Caco-2 (cell line): Measurements from ENCODE around the gene AKAP6. TPM values are rescaled to one million over a fixed set of nuclear protein-coding genes. Genes with fewer than 3 reads are reported as not detected.

Experiments used
- BruUV-seq: library from RNA; stranded (reverse); fragments of 400-500 nt; replicated peaks from 2 replicates; lab custom pipeline; 2021; lab: Mats Ljungman, UMichigan
- CTCF ChIA-PET: fragments of 300-600 bp; sonication (Branson Sonifier 250); formaldehyde crosslinking; loops from one replicate; lab custom pipeline; 2022; ENCODE audit warnings: antibody characterized with exemption; lab: Charles Lee
- POLR2A ChIA-PET: fragments of 300-600 bp; sonication (Branson Sonifier 250); formaldehyde crosslinking; loops from one replicate; lab custom pipeline; 2022; ENCODE audit warnings: antibody characterized with exemption; lab: Charles Lee
- DNase-seq, 2 experiments: peaks; one replicate each; pipeline versions ENCODE4 v3.0.0 to v3.0.0-alpha.2; 2020 to 2022
- H3K27me3 ChIP-seq: replicated peaks from 2 replicates; pipeline ENCODE4 v1.6.0; 2011; ENCODE audit warnings: low read length; ENCODE audit not compliant: control insufficient read depth, insufficient read depth
- H3K36me3 ChIP-seq: 2 replicates; pipeline ENCODE4 v1.5.1; 2011; ENCODE audit warnings: low read length; ENCODE audit not compliant: control insufficient read depth, insufficient read depth
- H3K4me1 ChIP-seq: fragments of 250-450 bp; sonication (Bioruptor Pico); 2 replicates; pipeline ENCODE4 v1.5.1; 2020; ENCODE audit warnings: mild to moderate bottlenecking
- H3K4me3 ChIP-seq: 2 replicates; pipeline ENCODE4 v1.5.1; 2011; ENCODE audit warnings: low read depth, mild to moderate bottlenecking, control low read depth, low read length
- H3K9me3 ChIP-seq: fragments of 250-450 bp; sonication (Bioruptor Pico); 2 replicates; pipeline ENCODE4 v1.5.1; 2020; ENCODE audit warnings: mild to moderate bottlenecking, moderate library complexity
- H3K27ac Mint-ChIP-seq: one replicate; pipeline ENCODE4 v1.8.0; 2022; ENCODE audit warnings: mixed read lengths; ENCODE audit not compliant: unreplicated experiment
- H3K27me3 Mint-ChIP-seq: one replicate; pipeline ENCODE4 v1.8.0; 2022; ENCODE audit warnings: mixed read lengths; ENCODE audit not compliant: insufficient read depth, unreplicated experiment
- H3K36me3 Mint-ChIP-seq: one replicate; pipeline ENCODE4 v1.8.0; 2022; ENCODE audit warnings: mild to moderate bottlenecking, mixed read lengths; ENCODE audit not compliant: insufficient read depth, unreplicated experiment
- H3K4me1 Mint-ChIP-seq: one replicate; pipeline ENCODE4 v1.8.0; 2022; ENCODE audit warnings: low read depth, mixed read lengths; ENCODE audit not compliant: unreplicated experiment
- H3K4me3 Mint-ChIP-seq: one replicate; pipeline ENCODE4 v1.8.0; 2022; ENCODE audit warnings: mild to moderate bottlenecking, moderate library complexity, mixed read lengths; ENCODE audit not compliant: unreplicated experiment
- H3K9me3 Mint-ChIP-seq: one replicate; pipeline ENCODE4 v1.8.0; 2022; ENCODE audit warnings: mixed read lengths; ENCODE audit not compliant: unreplicated experiment
- CTCF ChIP-seq, 2 experiments: fragments of 200-600 bp in 1 of 2; IDR thresholded peaks; 1 replicate in 1 of 2; 2 replicates in 1 of 2; pipeline versions ENCODE4 v1.5.1 to v1.8.0; 2011 to 2022; ENCODE audit warnings: antibody characterized with exemption in 1 of 2, control low read depth in 1 of 2, inconsistent platforms in 1 of 2, low read depth in 1 of 2, low read length in 1 of 2, mild to moderate bottlenecking in 1 of 2, moderate library complexity in 1 of 2; ENCODE audit not compliant: insufficient read depth in 1 of 2, severe bottlenecking in 1 of 2, unreplicated experiment in 1 of 2
- intact Hi-C: fragments of 100-400 bp; cut with micrococcal nuclease; formaldehyde crosslinking; loops from one replicate; pipeline ENCODE4 v1.10.0; 2022; ENCODE audit not compliant: unreplicated experiment
- total RNA-seq: library from RNA; stranded (reverse); gene quantifications from 2 replicates; pipeline ENCODE4 v1.2.3, GENCODE V29; 2022

Gene AKAP6
- total RNA-seq, 1 experiment from 2014 or later: 3.0 TPM

DNA sequence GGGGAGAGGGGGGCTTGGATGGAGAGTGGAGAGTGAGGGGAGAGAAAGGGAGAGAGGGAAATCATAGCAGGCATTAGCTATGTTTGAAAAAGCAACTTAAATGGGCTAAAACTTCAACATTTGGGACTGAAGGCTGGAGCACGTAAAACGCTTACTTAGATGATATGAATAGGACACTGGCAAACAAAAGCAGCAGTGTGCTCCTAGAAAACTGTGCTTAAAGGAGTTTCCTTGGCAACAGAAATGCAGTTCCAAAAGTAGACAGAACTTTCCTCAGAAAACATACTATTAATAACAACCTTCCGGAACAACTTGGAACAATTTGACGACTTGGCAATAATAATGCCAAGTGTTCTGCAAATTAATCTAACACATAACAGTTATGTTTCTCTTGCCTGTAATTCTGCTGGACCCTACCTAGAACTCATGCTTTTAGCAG, 374.1 kb downstream of the AKAP6 start:
- Histone ChIP-seq H3K4me1 (no peaks in the 10 kb centered on the region), H3K9me3 (no peaks in the 10 kb centered on the region), H3K4me3 (no peak overlapping the region), H3K36me3 (no peaks in the 10 kb centered on the region), H3K27me3 (no peaks in the 10 kb centered on the region)
- H3K27ac Mint-ChIP-seq: no peak overlapping the region
- ChIA-PET CTCF (no interaction called here), POLR2A (no interaction called here)
- BruUV-seq: no TSS peak
- no peaks in the 10 kb centered on the region for H3K4me1 Mint-ChIP-seq
- H3K4me3 Mint-ChIP-seq: no peak overlapping the region
- H3K36me3 Mint-ChIP-seq: no peaks in the 10 kb centered on the region
- DNase-seq: no peak
- H3K9me3 Mint-ChIP-seq: no peaks in the 10 kb centered on the region
- intact Hi-C loops: no loop called here
- peaks cover 11% of the 10 kb centered on the region for H3K27me3 Mint-ChIP-seq
- TF ChIP-seq CTCF (IDR thresholded peaks at IDR 0.05; ENCODE audit: insufficient read depth in 1 of 2, low read depth in 1 of 2, low read length in 1 of 2, severe bottlenecking in 1 of 2, unreplicated experiment in 1 of 2): no peak

GRCh38 chr14:32706721-32707519, 377.8 kb downstream of the AKAP6 start:
- Histone ChIP-seq H3K36me3 (no peaks in the 10 kb centered on the region), H3K27me3 (no peaks in the 10 kb centered on the region), H3K4me3 (no peak overlapping the region), H3K9me3 (no peaks in the 10 kb centered on the region), H3K4me1 (no peaks in the 10 kb centered on the region)
- CTCF ChIA-PET: no interaction called here
- no peak for TF ChIP-seq CTCF (IDR thresholded peaks at IDR 0.05; ENCODE audit: insufficient read depth in 1 of 2, low read depth in 1 of 2, low read length in 1 of 2, severe bottlenecking in 1 of 2, unreplicated experiment in 1 of 2)
- H3K9me3 Mint-ChIP-seq: no peaks in the 10 kb centered on the region
- POLR2A ChIA-PET: no interaction called here
- H3K36me3 Mint-ChIP-seq: no peaks in the 10 kb centered on the region
- H3K4me3 Mint-ChIP-seq: no peak overlapping the region
- intact Hi-C loops: no loop called here
- peaks cover 20% of the 10 kb centered on the region for H3K27me3 Mint-ChIP-seq
- no TSS peak for BruUV-seq
- no peak overlapping the region for H3K27ac Mint-ChIP-seq
- no peaks in the 10 kb centered on the region for H3K4me1 Mint-ChIP-seq
- DNase-seq: no peak

DNA sequence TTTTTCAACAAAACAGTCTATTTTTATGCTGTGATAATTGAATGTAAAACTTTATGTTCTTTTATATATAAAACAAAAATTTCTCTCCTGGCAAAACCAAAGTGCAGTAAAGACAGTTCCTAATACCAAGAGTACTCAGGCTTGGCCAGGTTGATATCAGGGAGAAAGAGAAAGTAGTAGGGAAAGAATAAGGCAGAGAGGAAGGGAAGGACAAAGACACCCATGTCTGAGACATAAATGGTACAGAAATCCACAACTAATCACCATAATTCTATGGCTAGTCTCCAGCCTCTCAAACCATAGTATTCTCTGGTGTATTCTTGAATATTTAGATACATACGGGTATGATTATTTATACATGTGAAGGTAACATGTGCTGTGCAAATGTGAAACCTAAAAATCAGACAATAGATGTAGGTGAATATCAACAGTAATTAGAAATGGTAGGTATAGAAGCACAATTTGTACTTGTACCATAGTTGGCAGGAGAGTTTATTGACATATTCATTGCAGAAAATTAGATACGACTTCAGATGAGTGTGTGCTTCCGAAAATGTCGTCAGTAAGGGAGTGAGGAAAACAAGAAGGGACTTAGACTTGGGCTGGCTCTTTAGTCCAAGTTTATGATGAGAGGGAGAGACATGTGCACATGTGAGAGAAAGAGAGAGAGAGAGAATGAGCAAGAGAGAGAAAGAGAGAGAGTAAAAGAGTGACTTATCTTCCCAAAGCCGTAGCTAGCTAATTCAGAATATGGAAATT, 378.8 kb downstream of the AKAP6 start:
- CTCF ChIA-PET: no interaction called here
- no peaks in the 10 kb centered on the region for H3K9me3 Mint-ChIP-seq
- no TSS peak for BruUV-seq

More for the DNA sequence above, 378.8 kb downstream of the AKAP6 start:
- intact Hi-C loops: no loop called here
- POLR2A ChIA-PET: no interaction called here
- no peak for DNase-seq
- no peak for TF ChIP-seq CTCF (IDR thresholded peaks at IDR 0.05; ENCODE audit: insufficient read depth in 1 of 2, low read depth in 1 of 2, low read length in 1 of 2, severe bottlenecking in 1 of 2, unreplicated experiment in 1 of 2)
- H3K4me1 ChIP-seq: no peaks in the 10 kb centered on the region
- H3K27me3 Mint-ChIP-seq: peaks cover 20% of the 10 kb centered on the region
- no peak overlapping the region for H3K4me3 Mint-ChIP-seq
- no peaks in the 10 kb centered on the region for H3K4me1 Mint-ChIP-seq
- H3K9me3 ChIP-seq: no peaks in the 10 kb centered on the region
- H3K36me3 Mint-ChIP-seq: no peaks in the 10 kb centered on the region
- no peak overlapping the region for H3K4me3 ChIP-seq
- no peaks in the 10 kb centered on the region for H3K36me3 ChIP-seq
- no peak overlapping the region for H3K27ac Mint-ChIP-seq
- no peaks in the 10 kb centered on the region for H3K27me3 ChIP-seq
